GM08714 (cell line): ENCODE measurements around the gene SYVN1.

ENCODE experiments used
- H3K4me3 ChIP-seq: fragments of 200-500 bp; sonication (Bioruptor generic); 2 replicates; pipeline ENCODE4 v1.5.1; 2014; ENCODE audit warnings: mild to moderate bottlenecking, low read length, inconsistent platforms
- ZNF274 ChIP-seq: IDR thresholded peaks from 2 replicates; pipeline ENCODE4 v1.6.1; 2012; ENCODE audit warnings: mild to moderate bottlenecking, low read depth, low read length

SYVN1 gene

DNA sequence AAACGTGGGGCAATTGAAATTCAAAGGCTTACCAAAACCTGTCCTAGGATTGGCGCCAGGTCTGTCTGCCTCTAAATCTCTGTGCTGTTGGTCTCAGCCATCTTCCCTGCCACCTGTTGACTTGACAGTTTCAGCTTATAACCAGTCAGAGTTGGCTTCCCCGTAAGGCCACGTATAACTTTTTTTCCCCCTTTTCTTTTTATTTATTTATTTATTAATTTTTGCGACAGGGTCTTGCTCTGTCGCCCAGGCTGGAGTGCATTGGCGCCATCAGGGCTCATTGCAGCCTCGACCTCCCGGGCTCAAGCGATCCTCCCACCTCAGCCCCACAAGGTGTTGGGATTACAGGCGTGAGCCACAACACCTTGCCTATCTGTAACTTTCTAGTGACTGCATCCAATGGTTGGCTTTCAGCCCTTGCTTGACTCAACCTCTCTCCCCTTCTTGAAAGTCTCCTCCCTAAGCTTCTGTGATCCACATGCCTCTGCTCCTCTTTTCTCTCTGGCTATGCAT lies 1.4 kb upstream of the SYVN1 start:
- peak overlapping the region; percentile 94; the same call in 1 of the 2 replicates for H3K4me3 ChIP-seq
- no peak for TF ChIP-seq ZNF274

DNA sequence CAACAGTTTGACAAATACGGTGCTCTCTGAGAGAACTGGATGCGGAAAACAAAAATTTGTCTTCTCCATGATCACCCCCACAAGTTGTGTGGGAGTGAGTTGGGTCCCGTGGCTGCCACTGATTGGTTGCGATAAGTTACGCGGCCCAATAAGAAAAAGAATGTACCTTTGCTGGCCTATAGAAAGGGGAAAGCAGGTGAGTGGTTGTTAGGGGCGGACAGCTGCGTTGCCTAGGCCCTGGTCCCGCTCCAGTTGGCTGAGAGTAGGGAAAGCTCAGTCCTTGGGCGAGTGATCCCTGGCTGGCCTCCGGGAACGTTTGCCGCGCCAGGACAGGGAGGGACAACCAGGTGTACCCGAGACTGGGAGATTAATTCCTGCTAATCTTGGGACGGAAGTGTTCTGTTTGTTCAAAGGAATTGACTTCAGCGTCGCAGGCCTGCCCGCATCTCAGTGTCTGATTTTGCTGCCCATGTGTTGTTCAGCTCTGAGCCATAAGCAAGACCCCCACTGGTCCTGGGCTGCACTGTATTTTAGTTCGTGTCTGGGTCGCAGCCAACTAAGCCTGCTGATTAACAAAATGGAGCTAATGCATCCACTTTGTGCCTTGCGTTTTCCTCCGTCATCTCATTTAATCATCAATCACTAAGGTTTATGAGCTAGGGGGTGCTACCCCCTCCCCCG lies 773 bp upstream of the SYVN1 start:
- peak overlapping the region; percentile 94; the same call in 1 of the 2 replicates for H3K4me3 ChIP-seq
- TF ChIP-seq ZNF274 = no peak

DNA sequence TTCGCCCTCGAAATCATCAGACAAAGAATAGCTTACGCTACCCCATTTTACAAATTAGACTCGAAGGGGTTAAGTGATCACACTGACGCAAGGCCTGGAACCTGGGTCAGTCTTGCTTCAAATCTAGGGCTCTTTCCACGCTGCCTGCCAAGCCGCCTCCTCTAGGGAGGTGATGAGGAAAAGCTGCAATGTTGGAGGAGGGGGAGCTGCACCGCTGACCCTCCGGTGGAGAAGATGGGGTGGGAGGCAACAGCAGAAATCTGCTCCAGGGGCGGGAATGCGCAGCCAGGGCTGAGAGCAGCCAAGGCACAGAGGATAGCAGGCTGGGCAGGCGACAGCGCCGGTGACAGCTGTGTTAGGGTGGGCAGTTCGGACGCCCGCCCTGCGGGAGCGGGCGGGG lies 595 bp downstream of the SYVN1 start:
- peak overlapping the region; percentile 94 for H3K4me3 ChIP-seq
- TF ChIP-seq ZNF274 = no peak

DNA sequence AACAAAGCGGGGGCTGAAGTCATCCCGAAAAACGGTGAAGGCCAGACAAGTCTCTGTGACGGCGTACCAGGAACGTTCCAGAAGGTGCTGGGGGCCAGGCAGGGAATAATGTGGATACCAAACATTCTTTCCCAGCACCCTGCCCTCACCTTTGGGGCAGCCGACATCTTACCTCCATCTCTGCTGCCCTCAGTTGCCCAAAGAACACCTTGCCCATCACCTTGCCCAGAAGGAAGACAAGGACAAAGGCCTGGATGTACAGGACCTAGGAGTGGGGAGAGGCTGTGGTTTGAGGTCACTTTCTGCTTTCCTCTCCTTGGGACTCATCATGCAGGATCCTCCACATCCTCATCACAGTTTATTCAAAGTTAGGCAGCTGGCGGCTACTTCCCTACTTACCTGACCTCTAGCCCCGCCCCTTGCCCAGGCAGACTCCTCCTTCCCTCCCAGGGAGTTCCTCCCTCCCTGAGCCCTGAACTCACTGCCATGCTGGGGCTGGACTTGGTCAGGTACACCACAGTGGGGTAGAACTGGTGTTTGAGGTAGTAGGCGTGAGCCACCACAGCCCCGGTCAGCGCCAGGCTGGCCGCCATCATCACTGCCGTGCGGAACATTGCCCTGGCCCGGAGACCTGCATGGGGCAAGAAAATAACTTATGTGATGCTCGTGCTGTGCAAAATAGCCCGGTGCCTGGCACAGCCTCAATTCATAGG lies 1.2 kb downstream of the SYVN1 start:
- TF ChIP-seq ZNF274 = no peak
- peak overlapping the region; percentile 94 for H3K4me3 ChIP-seq

DNA sequence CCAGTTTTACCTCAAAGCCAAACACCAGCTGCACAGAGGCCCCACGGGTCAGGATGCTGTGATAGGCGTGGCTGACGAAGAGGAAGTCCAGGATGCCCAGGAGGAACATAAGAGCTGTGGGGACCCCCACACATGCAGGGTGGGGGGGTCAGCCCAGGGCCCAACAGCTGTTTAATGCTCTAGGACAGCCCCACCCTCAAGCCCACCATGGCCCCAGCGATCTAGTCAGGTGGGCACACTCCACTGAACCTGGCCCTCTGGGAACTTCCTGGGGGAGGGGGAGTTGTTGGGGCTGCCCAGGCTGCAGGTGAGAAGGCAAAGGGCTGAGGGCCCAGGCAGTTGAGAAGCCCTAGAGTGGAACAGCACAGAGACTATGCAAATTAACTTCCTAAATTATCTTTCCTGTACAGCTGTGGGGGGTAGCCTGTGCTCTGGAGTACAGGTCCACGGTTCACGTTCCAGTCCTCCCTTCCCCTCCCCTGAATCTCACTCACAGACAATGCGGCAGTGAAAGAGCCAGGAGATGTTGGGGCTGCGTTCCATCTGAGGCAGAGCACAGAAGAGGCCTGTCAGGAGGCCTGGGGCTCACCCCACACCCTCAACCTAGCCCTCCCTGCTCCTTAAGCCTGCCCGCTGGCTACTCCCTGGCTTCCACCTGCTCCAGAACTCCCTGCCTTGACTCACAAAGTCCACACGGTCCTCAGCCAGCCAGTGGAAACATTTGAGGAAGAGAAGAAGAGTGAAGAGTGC lies 1.9 kb downstream of the SYVN1 start:
- TF ChIP-seq ZNF274 = no peak

DNA sequence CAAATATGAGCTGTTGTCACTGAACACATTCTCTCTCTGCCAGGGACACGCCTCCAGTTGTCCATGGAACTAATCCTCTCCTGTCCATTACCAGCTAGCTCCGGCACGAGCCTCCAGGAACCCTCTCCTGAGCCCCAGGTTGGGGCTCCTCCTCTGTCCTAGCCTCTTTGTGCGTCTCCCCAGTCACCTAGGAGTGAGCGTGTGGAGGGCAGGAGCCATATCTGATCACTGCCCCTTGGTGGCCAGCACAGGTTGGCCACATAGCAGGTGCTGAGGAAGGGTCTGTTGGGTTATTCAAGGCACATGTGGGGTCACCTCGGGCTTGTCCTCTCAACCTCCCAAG lies 2.5 kb downstream of the SYVN1 start:
- H3K4me3 ChIP-seq = peak overlapping the region; percentile 94; the same call in 1 of the 2 replicates
- TF ChIP-seq ZNF274 = no peak

More for the DNA sequence above, 1.9 kb downstream of the SYVN1 start:
- H3K4me3 ChIP-seq = peak overlapping the region; percentile 94; the same call in 1 of the 2 replicates

DNA sequence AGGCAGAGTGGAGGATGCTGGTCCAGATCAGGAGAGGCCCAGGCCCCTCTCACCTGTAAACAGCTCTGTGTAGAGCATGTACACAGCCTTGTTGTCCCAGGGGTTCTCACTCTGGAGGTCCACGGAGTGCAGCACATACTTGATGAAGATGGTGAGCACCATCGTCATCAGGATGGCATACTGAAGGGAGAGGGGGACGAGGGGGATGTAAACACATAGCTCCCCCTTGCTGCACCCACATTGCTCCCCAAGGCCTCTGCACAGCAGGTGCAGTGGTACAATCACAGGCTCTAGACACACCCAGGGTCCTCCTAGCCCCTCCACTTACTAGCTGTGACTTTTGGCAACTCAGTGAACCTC lies 2.9 kb downstream of the SYVN1 start:
- H3K4me3 ChIP-seq = peak overlapping the region; percentile 94; the same call in 1 of the 2 replicates
- no peak for TF ChIP-seq ZNF274

DNA sequence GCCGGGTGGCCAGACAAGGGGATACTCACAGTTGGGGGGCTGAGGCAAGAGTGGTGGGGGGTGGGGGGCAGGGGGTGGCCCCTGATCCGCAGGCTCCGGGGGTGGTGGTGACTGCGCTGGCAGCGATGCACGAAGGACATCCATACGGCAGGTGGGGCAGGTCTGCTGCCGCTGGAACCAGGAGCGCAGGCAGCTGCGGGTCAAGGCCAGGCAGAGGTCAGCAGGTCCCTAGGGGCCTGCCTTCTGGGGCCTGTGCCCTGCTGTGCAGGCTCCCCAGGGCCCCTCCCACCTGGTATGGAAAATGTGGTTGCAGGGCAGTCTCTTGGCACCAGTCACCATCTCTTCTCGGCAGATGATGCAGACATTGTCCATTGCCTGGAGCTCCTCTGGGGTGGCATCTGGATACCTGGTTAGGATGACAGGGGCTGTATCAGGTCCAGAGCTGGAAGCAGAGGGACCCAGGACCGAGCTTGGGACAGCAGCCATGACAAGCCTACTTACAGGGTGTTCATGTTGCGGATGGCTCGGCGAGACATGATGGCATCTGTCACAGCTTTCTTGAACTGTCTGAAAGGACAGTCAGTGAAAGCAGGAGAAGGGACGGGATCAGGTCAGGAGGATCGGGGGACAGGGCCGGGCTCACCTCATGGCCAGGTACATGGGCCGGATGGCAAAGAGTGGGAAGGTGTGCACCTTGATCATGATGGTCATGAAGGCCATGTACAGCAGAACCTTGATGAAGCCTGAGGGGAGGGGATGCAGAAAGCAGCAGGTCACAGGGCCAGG lies 3.5 kb downstream of the SYVN1 start:
- H3K4me3 ChIP-seq = no peak overlapping the region; the same call in 1 of the 2 replicates
- no peak for TF ChIP-seq ZNF274

DNA sequence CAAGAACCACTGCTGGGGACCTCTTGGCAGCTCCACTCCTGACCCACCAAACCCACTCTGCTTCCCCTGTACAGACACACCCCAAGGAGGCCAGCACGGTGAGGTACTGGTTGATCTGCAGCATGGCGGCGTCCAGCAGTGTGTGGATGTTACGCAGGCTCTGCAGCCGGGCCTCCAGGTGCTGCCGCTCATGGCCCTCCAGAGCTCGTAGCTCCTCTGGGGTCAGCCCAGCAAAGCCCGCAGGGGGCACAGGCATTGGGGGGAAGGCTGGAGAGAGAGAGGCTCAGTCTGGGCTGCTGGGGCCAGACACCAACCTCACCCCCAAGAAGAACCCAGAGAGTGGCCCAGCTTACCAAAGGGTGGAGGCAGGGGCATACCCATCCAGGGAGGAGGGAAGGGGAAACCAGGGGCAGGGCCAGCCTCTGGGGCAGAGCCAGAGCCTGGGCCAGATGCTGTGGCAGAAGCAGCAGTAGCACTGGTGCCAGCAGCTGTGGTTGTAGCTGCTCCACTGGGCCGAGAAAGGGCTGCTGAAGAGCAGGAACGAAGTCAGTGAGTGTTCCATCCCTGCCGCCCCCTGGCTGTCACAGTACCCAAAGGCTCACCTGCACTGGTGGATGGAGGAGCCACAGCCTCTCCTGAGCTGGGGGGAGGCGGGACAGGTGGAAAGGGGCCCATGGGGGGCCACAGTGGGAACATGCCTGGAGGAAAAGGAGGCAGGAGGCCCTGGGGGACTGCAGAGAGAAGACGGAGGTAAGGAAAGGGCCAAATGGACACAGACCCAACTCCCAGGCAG lies 4.5 kb downstream of the SYVN1 start:
- no peak overlapping the region for H3K4me3 ChIP-seq
- no peak for TF ChIP-seq ZNF274

DNA sequence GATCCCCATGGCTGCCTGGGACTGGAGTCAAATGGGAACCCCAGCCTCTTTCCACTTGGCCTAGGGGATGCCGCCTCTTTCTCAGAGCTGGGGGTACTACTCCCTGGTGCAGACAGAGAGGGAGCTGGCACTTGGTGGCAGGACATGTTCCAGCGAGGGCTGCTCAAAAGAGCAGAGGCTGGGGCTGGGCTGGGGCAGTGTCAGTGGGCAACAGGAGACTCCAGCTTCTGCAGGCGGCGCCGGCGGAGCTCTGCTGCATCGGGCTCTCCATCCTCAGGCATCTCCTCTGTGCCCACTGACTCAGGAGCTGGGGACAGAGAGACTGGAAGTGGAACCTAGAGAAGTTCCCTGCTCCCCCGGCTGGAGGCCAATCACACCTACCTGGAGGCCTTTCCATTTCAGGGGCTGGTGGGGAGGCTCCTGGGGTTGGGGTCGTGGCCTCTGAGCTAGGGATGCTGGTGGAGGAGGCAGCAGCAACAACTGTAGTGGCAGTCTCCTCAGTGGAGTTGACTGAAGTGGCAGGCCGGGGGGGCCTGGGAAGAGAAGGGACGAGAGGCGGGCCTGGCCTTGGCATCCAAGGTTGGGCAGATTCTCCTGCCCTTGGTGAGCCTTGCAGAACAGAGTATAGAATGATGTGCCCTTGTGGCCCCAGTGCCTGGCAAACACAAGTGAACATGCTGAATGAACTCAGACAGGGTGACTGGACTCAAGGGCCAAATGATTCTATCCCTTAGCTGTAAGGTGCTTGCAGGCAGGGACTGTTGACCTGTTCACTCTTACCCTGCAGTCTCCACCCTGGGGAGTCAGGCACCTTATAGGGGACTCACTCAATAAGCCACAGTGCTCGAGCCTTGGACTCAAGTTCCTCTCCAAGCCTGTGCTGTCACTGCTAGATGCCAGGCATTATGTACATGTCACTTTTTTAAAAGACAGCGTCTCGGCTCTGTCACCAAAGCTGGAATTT lies 5.9 kb downstream of the SYVN1 start:
- TF ChIP-seq ZNF274 = no peak
- no peak overlapping the region for H3K4me3 ChIP-seq

DNA sequence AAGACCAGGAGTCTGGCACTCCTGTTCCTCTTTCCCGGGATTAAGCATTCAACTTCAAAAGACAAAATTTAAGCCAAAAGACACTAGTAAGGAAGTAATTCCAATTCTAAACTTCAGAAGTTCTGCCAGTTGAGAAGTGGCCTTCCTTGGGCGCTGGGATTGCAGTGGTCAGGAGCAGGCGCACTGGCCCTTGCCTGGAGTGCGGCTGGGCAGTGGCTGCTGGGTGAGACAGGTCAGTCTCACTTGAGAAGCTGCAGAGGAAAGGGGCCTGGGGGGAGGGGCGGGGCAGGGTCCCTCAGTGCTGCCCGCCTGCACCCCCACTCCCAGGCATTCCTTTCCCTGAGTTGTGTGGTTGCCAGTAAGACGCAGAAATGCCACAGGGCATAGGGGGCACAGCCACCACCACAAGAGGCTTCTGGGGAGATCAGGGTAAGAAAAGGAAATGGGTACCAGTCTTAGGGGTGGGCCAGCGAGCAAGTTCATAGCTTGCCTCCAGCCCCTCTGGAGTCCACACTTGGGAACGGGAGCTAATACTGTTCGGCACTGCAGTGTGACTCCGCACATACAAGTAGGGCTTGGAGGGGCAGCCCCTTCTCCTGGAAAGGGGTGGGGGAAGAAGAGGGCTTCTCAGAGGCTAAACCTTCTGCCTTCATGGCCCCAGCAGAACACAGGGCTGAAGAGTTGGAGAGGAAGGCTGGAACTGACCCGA lies 6.7 kb downstream of the SYVN1 start:
- no peak for TF ChIP-seq ZNF274
- H3K4me3 ChIP-seq = no peak overlapping the region

DNA sequence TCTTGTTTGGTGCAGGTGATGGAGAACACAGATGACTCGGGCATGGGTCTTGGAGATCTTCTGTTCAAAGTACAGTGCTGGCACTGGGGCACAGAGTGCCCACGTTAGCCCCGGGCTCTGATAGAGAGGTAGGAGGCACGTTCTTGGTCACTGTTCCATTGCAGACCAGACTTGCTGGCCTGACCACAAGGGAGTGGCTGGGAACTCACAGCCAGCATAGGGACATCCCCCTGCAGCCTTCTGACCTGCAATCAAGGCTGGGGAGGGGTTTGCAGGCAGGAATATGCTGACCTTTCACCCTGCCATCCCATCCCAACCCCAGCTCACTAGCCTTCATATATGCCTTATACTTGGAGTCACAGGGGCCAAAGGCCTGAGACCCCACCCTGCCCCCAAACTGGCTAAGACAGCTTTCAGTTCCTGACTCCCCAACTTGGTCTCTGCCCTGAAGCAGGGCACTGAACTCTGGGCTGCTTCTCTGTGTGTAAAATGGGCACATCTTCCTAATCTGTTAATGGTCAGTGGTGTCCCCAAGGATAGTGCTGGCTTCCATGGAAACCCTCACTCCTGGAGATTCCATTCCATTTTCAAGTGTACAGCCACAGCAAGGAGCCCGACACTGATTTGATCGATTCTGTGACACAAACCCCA lies 7.6 kb downstream of the SYVN1 start:
- H3K4me3 ChIP-seq = no peak overlapping the region
- TF ChIP-seq ZNF274 = no peak
